Measurements from ENCODE around the gene KCNH2. TPM values are rescaled to one million over a fixed set of nuclear protein-coding genes. Genes with fewer than 3 reads are reported as not detected.

Gene KCNH2
- total RNA-seq, 2 donors from 2014 or later: 3.6 to 5.3 TPM

- Histone ChIP-seq H3K36me3 (replicated peaks in 1 of 2; ENCODE audit: insufficient read depth in 1 of 2, low read depth in 2 of 2) (no peaks in the 10 kb centered on the region), H3K4me1 (no peaks in the 10 kb centered on the region), H3K27ac (no peak overlapping the region), H3K9me3 (no peaks in the 10 kb centered on the region), H3K4me3 (no peak overlapping the region), H3K27me3 (peaks cover 0 to 4% of the 10 kb centered on the region in 2 donors)
- WGBS, 2 donors: 30 to 37% methylated on average over 14 to 33 of the region's 34 CpGs
- peak in 1 of 4 donors; percentile 7 for DNase-seq
- intact Hi-C loops (cut with DNase I): no loop called here
- no peak for ATAC-seq
- no peak for TF ChIP-seq POLR2A (IDR thresholded peaks at IDR 0.05)
Measured at GRCh38 chr7:150947761-150948651, 30.1 kb downstream of the KCNH2 start.

DNA sequence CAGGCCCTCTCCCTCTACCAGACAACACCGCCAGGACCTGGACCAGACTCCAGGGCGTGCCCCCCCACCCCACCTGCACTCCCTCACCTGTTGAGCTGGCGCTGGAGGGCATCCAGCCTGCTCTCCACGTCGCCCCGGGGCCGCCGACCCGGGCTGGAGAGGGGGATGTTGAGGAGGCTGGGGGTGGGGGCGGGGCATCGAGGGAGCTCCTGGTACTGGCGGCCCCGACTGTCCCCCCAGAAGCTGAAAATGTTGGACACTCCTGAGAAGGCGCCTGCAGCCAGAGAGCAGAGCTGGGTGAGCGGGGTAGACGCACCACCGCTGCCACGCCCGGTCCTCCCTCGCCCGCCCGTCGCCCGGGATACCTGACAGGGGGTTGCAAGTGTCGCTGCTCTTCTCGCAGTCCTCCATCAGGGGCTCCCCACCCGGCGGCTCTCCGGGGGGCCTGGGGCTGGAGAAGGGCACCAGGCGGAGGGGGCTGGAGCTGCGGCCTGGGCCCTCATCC lies 30.8 kb downstream of the KCNH2 start:
- Histone ChIP-seq H3K4me1 (no peaks in the 10 kb centered on the region), H3K36me3 (replicated peaks in 1 of 2; ENCODE audit: insufficient read depth in 1 of 2, low read depth in 2 of 2) (no peaks in the 10 kb centered on the region), H3K4me3 (no peak overlapping the region), H3K9me3 (no peaks in the 10 kb centered on the region), H3K27ac (no peak overlapping the region), H3K27me3 (peaks cover 0 to 4% of the 10 kb centered on the region in 2 donors)
- intact Hi-C loops (cut with DNase I): no loop called here
- TF ChIP-seq, protein P1, sequence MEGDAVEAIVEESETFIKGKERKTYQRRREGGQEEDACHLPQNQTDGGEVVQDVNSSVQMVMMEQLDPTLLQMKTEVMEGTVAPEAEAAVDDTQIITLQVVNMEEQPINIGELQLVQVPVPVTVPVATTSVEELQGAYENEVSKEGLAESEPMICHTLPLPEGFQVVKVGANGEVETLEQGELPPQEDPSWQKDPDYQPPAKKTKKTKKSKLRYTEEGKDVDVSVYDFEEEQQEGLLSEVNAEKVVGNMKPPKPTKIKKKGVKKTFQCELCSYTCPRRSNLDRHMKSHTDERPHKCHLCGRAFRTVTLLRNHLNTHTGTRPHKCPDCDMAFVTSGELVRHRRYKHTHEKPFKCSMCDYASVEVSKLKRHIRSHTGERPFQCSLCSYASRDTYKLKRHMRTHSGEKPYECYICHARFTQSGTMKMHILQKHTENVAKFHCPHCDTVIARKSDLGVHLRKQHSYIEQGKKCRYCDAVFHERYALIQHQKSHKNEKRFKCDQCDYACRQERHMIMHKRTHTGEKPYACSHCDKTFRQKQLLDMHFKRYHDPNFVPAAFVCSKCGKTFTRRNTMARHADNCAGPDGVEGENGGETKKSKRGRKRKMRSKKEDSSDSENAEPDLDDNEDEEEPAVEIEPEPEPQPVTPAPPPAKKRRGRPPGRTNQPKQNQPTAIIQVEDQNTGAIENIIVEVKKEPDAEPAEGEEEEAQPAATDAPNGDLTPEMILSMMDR (IDR thresholded peaks at IDR 0.05): no peak
- DNase-seq: no peak
- ATAC-seq: no peak
- 28 to 83% methylated on average over 1 to 31 of the region's 31 CpGs for WGBS, 2 donors

- intact Hi-C loops (cut with DNase I): no loop called here
- TF ChIP-seq POLR2A (IDR thresholded peaks at IDR 0.05): no peak
- TF ChIP-seq, protein P1 (IDR thresholded peaks at IDR 0.05): no peak
- peak overlapping the region in 1 of 4 donors; percentile 13 for H3K27ac ChIP-seq
- no peaks in the 10 kb centered on the region for H3K36me3 ChIP-seq (replicated peaks in 1 of 2; ENCODE audit: insufficient read depth in 1 of 2, low read depth in 2 of 2)
- H3K4me3 ChIP-seq: no peak overlapping the region
- H3K27me3 ChIP-seq: peaks cover 0 to 4% of the 10 kb centered on the region in 2 donors
- peak in 1 of 4 donors; percentile 9 for DNase-seq
- 66 to 70% methylated on average over 15 to 27 of the region's 27 CpGs for WGBS, 2 donors
- H3K4me1 ChIP-seq: no peaks in the 10 kb centered on the region
- no peak for ATAC-seq
- no peaks in the 10 kb centered on the region for H3K9me3 ChIP-seq
Measured at GRCh38 chr7:150946421-150947240, 31.5 kb downstream of the KCNH2 start.

- H3K27ac ChIP-seq: peak overlapping the region in 1 of 4 donors; percentile 13
- H3K27me3 ChIP-seq: peaks cover 0 to 4% of the 10 kb centered on the region in 2 donors
- intact Hi-C loops (cut with DNase I): no loop called here
- no peaks in the 10 kb centered on the region for H3K9me3 ChIP-seq
- no peak for TF ChIP-seq POLR2A (IDR thresholded peaks at IDR 0.05)
- TF ChIP-seq, protein P1 (IDR thresholded peaks at IDR 0.05): no peak
- H3K4me3 ChIP-seq: no peak overlapping the region
- no peaks in the 10 kb centered on the region for H3K36me3 ChIP-seq (replicated peaks in 1 of 2; ENCODE audit: insufficient read depth in 1 of 2, low read depth in 2 of 2)
- 75 to 77% methylated on average over 16 to 17 of the region's 17 CpGs for WGBS, 2 donors
- DNase-seq (peak in 3 of 4 donors; percentile 56 to 70 (median 63)), ATAC-seq (peak; percentile 47)
- no peaks in the 10 kb centered on the region for H3K4me1 ChIP-seq
Measured at GRCh38 chr7:150945853-150946420, 32.2 kb downstream of the KCNH2 start.

All from body of pancreas (tissue), 4 donors.